PC-3 (cell line): ENCODE results near the gene REP15. TPM values are rescaled to one million over a fixed set of nuclear protein-coding genes. Genes with fewer than 3 reads are reported as not detected.

ENCODE experiments used
- ATAC-seq: fragments of 200-7000 bp; cut with Tn5 transposase; 2 replicates; pipeline ENCODE4 v1.9.1; 2020; ENCODE audit warnings: mild to moderate bottlenecking, moderate library complexity
- BruUV-seq: library from RNA; stranded (reverse); fragments of 400-500 nt; replicated peaks from 2 replicates; lab custom pipeline; 2021; lab: Mats Ljungman, UMichigan
- CTCF ChIA-PET: fragments of 300-600 bp; sonication (Branson Sonifier 250); formaldehyde crosslinking; loops from one replicate; lab custom pipeline; 2022; ENCODE audit warnings: antibody characterized with exemption; lab: Charles Lee
- POLR2A ChIA-PET: fragments of 300-600 bp; sonication (Branson Sonifier 250); formaldehyde crosslinking; loops from one replicate; lab custom pipeline; 2022; ENCODE audit warnings: antibody characterized with exemption; ENCODE audit not compliant: unreplicated experiment; lab: Charles Lee
- DNase-seq: peaks from one replicate; pipeline ENCODE4 v3.0.0-alpha.2; 2015
- H2AFZ ChIP-seq: fragments of 300-600 bp; sonication (generic); 2 replicates; pipeline ENCODE4 v1.6.0; 2016; ENCODE audit warnings: antibody characterized with exemption, low read length
- H3F3A ChIP-seq: fragments of 300-600 bp; sonication (generic); one replicate; pipeline ENCODE4 v1.6.0; 2017; ENCODE audit warnings: antibody characterized with exemption, low read length, control low read depth, mild to moderate bottlenecking; ENCODE audit not compliant: unreplicated experiment
- H3K27ac ChIP-seq: fragments of 300-600 bp; sonication (generic); 2 replicates; pipeline ENCODE4 v1.5.1; 2016; ENCODE audit warnings: mild to moderate bottlenecking, low read length
- H3K27me3 ChIP-seq: fragments of 300-600 bp; sonication (generic); 2 replicates; pipeline ENCODE4 v1.6.1; 2016; ENCODE audit warnings: low read length, mixed read lengths
- H3K36me3 ChIP-seq: fragments of 300-600 bp; sonication (generic); 2 replicates; pipeline ENCODE4 v1.6.1; 2016; ENCODE audit warnings: low read depth, mixed run types, low read length, mixed read lengths
- H3K4me1 ChIP-seq: fragments of 300-600 bp; sonication (generic); 2 replicates; pipeline ENCODE4 v1.5.1; 2016; ENCODE audit warnings: low read length; ENCODE audit not compliant: insufficient read depth
- H3K4me2 ChIP-seq: fragments of 300-600 bp; sonication (generic); 2 replicates; pipeline ENCODE4 v1.6.0; 2016; ENCODE audit warnings: low read length
- H3K4me3 ChIP-seq: fragments of 300-600 bp; sonication (generic); 2 replicates; pipeline ENCODE4 v1.5.1; 2016; ENCODE audit warnings: mild to moderate bottlenecking, low read length, mixed read lengths
- H3K79me2 ChIP-seq: fragments of 300-600 bp; sonication (generic); 2 replicates; pipeline ENCODE4 v1.6.1; 2017; ENCODE audit warnings: low read length, mixed read lengths
- H3K9ac ChIP-seq: fragments of 300-600 bp; sonication (generic); 2 replicates; pipeline ENCODE4 v1.6.0; 2016; ENCODE audit warnings: mild to moderate bottlenecking, low read length
- H3K9me2 ChIP-seq: fragments of 300-600 bp; sonication (generic); replicated peaks from 2 replicates; pipeline ENCODE4 v1.6.1; 2016; ENCODE audit warnings: mixed run types, low read length, mixed read lengths
- H3K9me3 ChIP-seq: fragments of 300-600 bp; sonication (generic); 2 replicates; pipeline ENCODE4 v1.6.1; 2016; ENCODE audit warnings: low read length, mixed read lengths
- H4K20me1 ChIP-seq: fragments of 300-600 bp; sonication (generic); 2 replicates; pipeline ENCODE4 v1.6.1; 2016; ENCODE audit warnings: low read length, mixed read lengths
- EZH2 ChIP-seq: fragments of 300-600 bp; sonication (generic); IDR thresholded peaks from one replicate; pipeline ENCODE4 v1.6.1; 2017; ENCODE audit warnings: antibody characterized with exemption, mild to moderate bottlenecking, low read length; ENCODE audit not compliant: unreplicated experiment
- EZH2phosphoT487 ChIP-seq: fragments of 300-600 bp; sonication (generic); IDR thresholded peaks from 2 replicates; pipeline ENCODE4 v1.6.1; 2018; ENCODE audit warnings: mild to moderate bottlenecking, antibody characterized with exemption, low read length, borderline replicate concordance
- intact Hi-C: fragments of 100-400 bp; cut with micrococcal nuclease; formaldehyde crosslinking; loops from 2 replicates; pipeline ENCODE4 v1.9.0; 2023
- total RNA-seq: library from RNA; depleted of rRNA; stranded (reverse); fragments of >200 nt; gene quantifications from 2 replicates; pipeline ENCODE4 v1.2.3, GENCODE V29; 2014
- TF ChIP-seq, protein P1 (sequence below): fragments of 300-600 bp; sonication (generic); conservative IDR thresholded peaks from 2 replicates; pipeline ENCODE4 v1.5.1; 2017; ENCODE audit warnings: antibody characterized with exemption, low read depth, mild to moderate bottlenecking, low read length

REP15 gene
- total RNA-seq, 1 experiment from 2014 or later = 1.6 TPM

DNA sequence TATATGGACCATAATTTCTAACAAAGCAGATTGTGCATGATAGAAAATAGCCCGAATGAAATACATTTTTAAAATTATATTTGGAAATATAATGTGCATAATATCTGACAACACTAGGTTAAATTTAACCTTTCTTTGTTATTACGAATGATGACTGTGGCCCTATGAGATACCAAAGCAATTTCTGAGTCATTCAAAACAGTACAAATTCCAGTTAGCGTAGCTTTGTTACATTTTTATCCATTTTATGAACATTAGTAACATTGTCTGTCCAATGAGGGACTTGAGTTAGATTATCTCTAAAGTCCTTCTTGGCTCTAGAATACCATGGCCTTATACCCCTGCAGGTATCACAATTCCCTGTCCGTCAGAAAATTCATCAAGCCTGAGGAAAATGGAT lies 39.0 kb upstream of the REP15 start:
- ATAC-seq (no peak), DNase-seq (no peak)
- Histone ChIP-seq H3K36me3 (no peaks in the 10 kb centered on the region; the same call in 1 of the 2 replicates), H3K4me3 (no peak overlapping the region), H3K27me3 (no peaks in the 10 kb centered on the region), H3K4me2 (no peak overlapping the region), H3K4me1 (no peaks in the 10 kb centered on the region), H3K79me2 (no peaks in the 10 kb centered on the region), H2AFZ (no peak overlapping the region), H3K9me3 (no peaks in the 10 kb centered on the region), H3K9me2 (no peaks in the 10 kb centered on the region), H4K20me1 (no peaks in the 10 kb centered on the region), H3K27ac (no peak overlapping the region), H3K9ac (no peak overlapping the region), H3F3A (no peaks in the 10 kb centered on the region)
- TF ChIP-seq EZH2phosphoT487 = no peak
- TF ChIP-seq, protein P1, sequence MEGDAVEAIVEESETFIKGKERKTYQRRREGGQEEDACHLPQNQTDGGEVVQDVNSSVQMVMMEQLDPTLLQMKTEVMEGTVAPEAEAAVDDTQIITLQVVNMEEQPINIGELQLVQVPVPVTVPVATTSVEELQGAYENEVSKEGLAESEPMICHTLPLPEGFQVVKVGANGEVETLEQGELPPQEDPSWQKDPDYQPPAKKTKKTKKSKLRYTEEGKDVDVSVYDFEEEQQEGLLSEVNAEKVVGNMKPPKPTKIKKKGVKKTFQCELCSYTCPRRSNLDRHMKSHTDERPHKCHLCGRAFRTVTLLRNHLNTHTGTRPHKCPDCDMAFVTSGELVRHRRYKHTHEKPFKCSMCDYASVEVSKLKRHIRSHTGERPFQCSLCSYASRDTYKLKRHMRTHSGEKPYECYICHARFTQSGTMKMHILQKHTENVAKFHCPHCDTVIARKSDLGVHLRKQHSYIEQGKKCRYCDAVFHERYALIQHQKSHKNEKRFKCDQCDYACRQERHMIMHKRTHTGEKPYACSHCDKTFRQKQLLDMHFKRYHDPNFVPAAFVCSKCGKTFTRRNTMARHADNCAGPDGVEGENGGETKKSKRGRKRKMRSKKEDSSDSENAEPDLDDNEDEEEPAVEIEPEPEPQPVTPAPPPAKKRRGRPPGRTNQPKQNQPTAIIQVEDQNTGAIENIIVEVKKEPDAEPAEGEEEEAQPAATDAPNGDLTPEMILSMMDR = no peak
- TF ChIP-seq EZH2 = no peak
- intact Hi-C loops = loop anchor here (10.0 kb wide), 1 partner anchor 322 kb away; the partner anchor contains the start of gene BMAL2
- POLR2A ChIA-PET = no interaction called here
- BruUV-seq = no TSS peak
- CTCF ChIA-PET = no interaction called here

DNA sequence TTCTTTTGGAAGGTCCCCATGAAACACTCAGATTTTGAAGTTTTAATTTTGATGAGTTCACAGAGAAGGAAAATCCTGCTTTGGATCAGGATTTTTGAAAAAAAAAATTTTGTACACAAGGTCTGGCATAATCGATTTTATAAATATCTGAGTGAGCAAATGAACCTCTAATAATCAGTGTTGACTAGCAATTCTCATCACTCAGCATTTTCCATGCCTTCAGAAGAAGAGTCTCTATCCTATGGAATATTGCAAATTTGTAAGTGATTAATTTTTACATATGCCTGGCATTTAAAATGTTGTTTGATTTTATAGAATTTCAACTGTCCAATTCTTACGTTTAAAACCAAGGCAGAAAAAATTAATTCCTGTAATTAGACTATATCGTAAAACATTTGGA lies 30.5 kb upstream of the REP15 start:
- Histone ChIP-seq H4K20me1 (no peaks in the 10 kb centered on the region), H3K4me2 (no peak overlapping the region), H3K9ac (no peak overlapping the region), H3K27me3 (no peaks in the 10 kb centered on the region), H3K4me3 (no peak overlapping the region), H3K4me1 (no peaks in the 10 kb centered on the region), H3K79me2 (no peaks in the 10 kb centered on the region), H3F3A (no peaks in the 10 kb centered on the region), H3K27ac (no peak overlapping the region), H2AFZ (no peak overlapping the region), H3K9me2 (no peaks in the 10 kb centered on the region), H3K36me3 (peaks cover 13% of the 10 kb centered on the region; the same call in 1 of the 2 replicates), H3K9me3 (no peaks in the 10 kb centered on the region)
- intact Hi-C loops = no loop called here
- CTCF ChIA-PET = no interaction called here
- no TSS peak for BruUV-seq
- POLR2A ChIA-PET = no interaction called here
- ATAC-seq (no peak), DNase-seq (no peak)
- no peak for TF ChIP-seq EZH2phosphoT487

DNA sequence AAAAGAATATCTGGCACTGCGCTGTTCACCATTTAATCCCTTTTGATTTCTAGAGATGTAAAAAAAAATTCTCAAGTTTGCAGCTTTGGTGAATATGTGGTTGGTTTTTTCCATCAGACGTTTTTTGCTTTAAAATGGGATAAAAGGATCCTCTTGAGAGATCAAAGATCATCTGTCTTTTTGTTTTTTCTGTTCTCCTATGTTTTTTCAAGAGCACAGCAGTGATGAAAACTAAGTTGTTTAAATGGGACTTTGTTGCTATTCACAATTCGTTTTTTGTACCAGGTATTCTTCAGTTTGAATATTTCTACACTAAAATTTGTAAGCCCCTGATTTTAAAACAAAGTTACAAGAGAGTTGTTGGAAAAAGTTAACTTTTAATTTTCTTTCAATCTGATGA lies 29.7 kb upstream of the REP15 start:
- TF ChIP-seq EZH2phosphoT487 (no peak), EZH2 (no peak)
- TF ChIP-seq, protein P1 = no peak
- CTCF ChIA-PET = no interaction called here
- H3K27ac ChIP-seq = no peak overlapping the region

More for the DNA sequence above, 29.7 kb upstream of the REP15 start:
- Histone ChIP-seq H4K20me1 (no peaks in the 10 kb centered on the region), H3K36me3 (peaks cover 13% of the 10 kb centered on the region; the same call in 1 of the 2 replicates), H3K9ac (no peak overlapping the region), H3K27me3 (no peaks in the 10 kb centered on the region), H3K4me3 (no peak overlapping the region), H3K79me2 (no peaks in the 10 kb centered on the region), H3F3A (no peaks in the 10 kb centered on the region), H3K4me1 (no peaks in the 10 kb centered on the region), H3K9me2 (no peaks in the 10 kb centered on the region), H2AFZ (no peak overlapping the region), H3K4me2 (no peak overlapping the region), H3K9me3 (no peaks in the 10 kb centered on the region)
- BruUV-seq = no TSS peak
- POLR2A ChIA-PET = no interaction called here
- DNase-seq (no peak), ATAC-seq (no peak)
- intact Hi-C loops = no loop called here
